AG04450 (cell line): ENCODE data around the gene OMP. TPM values are rescaled to one million over a fixed set of nuclear protein-coding genes. Genes with fewer than 3 reads are reported as not detected.
A peak's percentile ranks its signal among the peaks of the same experiment; 100 is the strongest.

Experiments used
- CTCF ChIA-PET: fragments of 300-600, 350-600 bp; formaldehyde crosslinking; extraction: SDS; loops from one replicate; lab custom pipeline; 2022; ENCODE audit warnings: antibody characterized with exemption, inconsistent platforms; lab: Charles Lee
- POLR2A ChIA-PET: fragments of 350-600 bp; formaldehyde crosslinking; extraction: SDS; loops from one replicate; lab custom pipeline; 2021; ENCODE audit warnings: antibody characterized with exemption, inconsistent platforms; lab: Yijun Ruan, JAX
- DNase-seq: peaks from one replicate; pipeline ENCODE4 v3.0.0-alpha.2; 2011; ENCODE audit warnings: low read depth, low spot score
- H3K27ac ChIP-seq: one replicate; pipeline ENCODE4 v1.5.1; 2012; ENCODE audit warnings: low read depth, low read length, control low read depth
- H3K27me3 ChIP-seq: one replicate; pipeline ENCODE4 v1.6.0; 2012; ENCODE audit warnings: low read length; ENCODE audit not compliant: control insufficient read depth, insufficient read depth
- H3K4me3 ChIP-seq: 2 replicates; pipeline ENCODE4 v1.5.1; 2011; ENCODE audit warnings: mild to moderate bottlenecking, low read depth, low read length, control low read depth
- H3K9me3 ChIP-seq: 2 replicates; pipeline ENCODE4 v1.5.1; 2012; ENCODE audit warnings: low read length; ENCODE audit not compliant: control insufficient read depth, insufficient read depth
- CTCF ChIP-seq: IDR thresholded peaks from 2 replicates; pipeline ENCODE4 v1.5.1; 2011; ENCODE audit warnings: low read depth, low read length, control low read depth, inconsistent platforms
- polyA plus RNA-seq: library from polyadenylated mRNA; depleted of rRNA; stranded (reverse); fragments of >200 nt; gene quantifications from 2 replicates; pipeline ENCODE4 v1.2.3, GENCODE V29; 2011

The OMP gene
- polyA plus RNA-seq, 1 experiment: not detected

- Histone ChIP-seq H3K27me3 (peaks cover 6% of the 10 kb centered on the region), H3K9me3 (no peaks in the 10 kb centered on the region), H3K27ac (no peak overlapping the region), H3K4me3 (no peak overlapping the region)
- no peak for DNase-seq
- no peak for TF ChIP-seq CTCF
- POLR2A ChIA-PET: no interaction called here
- CTCF ChIA-PET: interaction anchor here (1.3 to 3.4 kb wide), 4 partner anchors 17 to 62 kb away, joined by 4 to 20 read pairs (median 9); no protein-coding TSS in a partner anchor
Observed at GRCh38 chr11:77064648-77065217, 37.9 kb upstream of the OMP start.

GRCh38 chr11:77065878-77066228 is 36.8 kb upstream of the OMP start:
- H3K9me3 ChIP-seq: no peaks in the 10 kb centered on the region
- ChIA-PET POLR2A (interaction anchor here (1.4 kb wide), 1 partner anchor 25 kb away, joined by 10 read pairs; no protein-coding TSS in a partner anchor), CTCF (interaction anchor here (0.6 to 3.4 kb wide), 5 partner anchors 19 to 222 kb away, joined by 3 to 20 read pairs (median 4); no protein-coding TSS in a partner anchor)
- H3K27me3 ChIP-seq: no peaks in the 10 kb centered on the region
- DNase-seq: no peak
- no peak for TF ChIP-seq CTCF
- H3K4me3 ChIP-seq: peak overlapping the region; percentile 64
- peak overlapping the region; percentile 87 for H3K27ac ChIP-seq

GRCh38 chr11:77066229-77067042 is 36.2 kb upstream of the OMP start, which contains the start of gene CAPN5:
TSS of gene CAPN5 (plus strand) at chr11:77066971. CDS start at chr11:77084887, 17,916 bp downstream.
- DNase-seq: peak; percentile 76
- Histone ChIP-seq H3K4me3 (peak within 1 kb of the TSS; percentile 73), H3K27me3 (no peaks in the 10 kb centered on the region), H3K27ac (peak within 1 kb of the TSS; percentile 87), H3K9me3 (no peaks in the 10 kb centered on the region)
- peak; percentile 46 for TF ChIP-seq CTCF
- ChIA-PET CTCF (interaction anchor here (0.6 to 3.4 kb wide), 3 partner anchors 22 to 26 kb away, joined by 3 to 20 read pairs (median 3); no protein-coding TSS in a partner anchor), POLR2A (interaction anchor here (0.9 to 1.4 kb wide), 3 partner anchors 14 to 25 kb away, joined by 6 to 10 read pairs (median 6); no protein-coding TSS in a partner anchor)

- TF ChIP-seq CTCF: no peak
- H3K9me3 ChIP-seq: no peaks in the 10 kb centered on the region
- H3K4me3 ChIP-seq: peak overlapping the region; percentile 73
- H3K27ac ChIP-seq: no peak overlapping the region
- no peaks in the 10 kb centered on the region for H3K27me3 ChIP-seq
- no peak for DNase-seq
- ChIA-PET POLR2A (no interaction called here), CTCF (no interaction called here)
Observed at GRCh38 chr11:77067861-77068443, 34.7 kb upstream of the OMP start.
